WTC11 (cell line): ENCODE results near the gene HTR3B.

ENCODE experiments used
- ATF3 ChIP-seq: sonication (generic); formaldehyde crosslinking; conservative IDR thresholded peaks from 2 replicates; pipeline ENCODE4 v1.8.1; 2022; ENCODE audit warnings: mild to moderate bottlenecking, missing genetic modification reagents
- HMGA2 ChIP-seq: fragments of 250-450 bp; sonication (Bioruptor Pico); IDR thresholded peaks from 2 replicates; pipeline ENCODE4 v1.4.0; 2021; ENCODE audit warnings: mild to moderate bottlenecking, moderate library complexity
- ZNF138 ChIP-seq: sonication (generic); formaldehyde crosslinking; conservative IDR thresholded peaks from 2 replicates; pipeline ENCODE4 v1.8.1; 2022; ENCODE audit warnings: mild to moderate bottlenecking, moderate library complexity, missing genetic modification reagents
- ZNF263 ChIP-seq: sonication (generic); formaldehyde crosslinking; IDR thresholded peaks from 2 replicates; pipeline ENCODE4 v1.8.1; 2022; ENCODE audit warnings: low read depth, mild to moderate bottlenecking, moderate library complexity, missing genetic modification reagents
- TF ChIP-seq, protein P1 (sequence below): fragments of 200-600 bp; IDR thresholded peaks from 2 replicates; pipeline ENCODE4 v1.8.0; 2022; ENCODE audit warnings: antibody characterized with exemption
- TF ChIP-seq, protein P2 (sequence below): sonication (generic); formaldehyde crosslinking; IDR thresholded peaks from 2 replicates; pipeline ENCODE4 v1.8.1; 2023; ENCODE audit warnings: mild to moderate bottlenecking, missing genetic modification reagents, moderate library complexity

GRCh38 chr11:113876798-113877669 is 27.6 kb upstream of the HTR3B start:
- TF ChIP-seq, protein P1, sequence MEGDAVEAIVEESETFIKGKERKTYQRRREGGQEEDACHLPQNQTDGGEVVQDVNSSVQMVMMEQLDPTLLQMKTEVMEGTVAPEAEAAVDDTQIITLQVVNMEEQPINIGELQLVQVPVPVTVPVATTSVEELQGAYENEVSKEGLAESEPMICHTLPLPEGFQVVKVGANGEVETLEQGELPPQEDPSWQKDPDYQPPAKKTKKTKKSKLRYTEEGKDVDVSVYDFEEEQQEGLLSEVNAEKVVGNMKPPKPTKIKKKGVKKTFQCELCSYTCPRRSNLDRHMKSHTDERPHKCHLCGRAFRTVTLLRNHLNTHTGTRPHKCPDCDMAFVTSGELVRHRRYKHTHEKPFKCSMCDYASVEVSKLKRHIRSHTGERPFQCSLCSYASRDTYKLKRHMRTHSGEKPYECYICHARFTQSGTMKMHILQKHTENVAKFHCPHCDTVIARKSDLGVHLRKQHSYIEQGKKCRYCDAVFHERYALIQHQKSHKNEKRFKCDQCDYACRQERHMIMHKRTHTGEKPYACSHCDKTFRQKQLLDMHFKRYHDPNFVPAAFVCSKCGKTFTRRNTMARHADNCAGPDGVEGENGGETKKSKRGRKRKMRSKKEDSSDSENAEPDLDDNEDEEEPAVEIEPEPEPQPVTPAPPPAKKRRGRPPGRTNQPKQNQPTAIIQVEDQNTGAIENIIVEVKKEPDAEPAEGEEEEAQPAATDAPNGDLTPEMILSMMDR: no peak
- TF ChIP-seq, protein P2, sequence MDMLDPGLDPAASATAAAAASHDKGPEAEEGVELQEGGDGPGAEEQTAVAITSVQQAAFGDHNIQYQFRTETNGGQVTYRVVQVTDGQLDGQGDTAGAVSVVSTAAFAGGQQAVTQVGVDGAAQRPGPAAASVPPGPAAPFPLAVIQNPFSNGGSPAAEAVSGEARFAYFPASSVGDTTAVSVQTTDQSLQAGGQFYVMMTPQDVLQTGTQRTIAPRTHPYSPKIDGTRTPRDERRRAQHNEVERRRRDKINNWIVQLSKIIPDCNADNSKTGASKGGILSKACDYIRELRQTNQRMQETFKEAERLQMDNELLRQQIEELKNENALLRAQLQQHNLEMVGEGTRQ: no peak
- TF ChIP-seq HMGA2 (CRISPR knock-in tag) (no peak), ZNF263 (no peak), ATF3 (no peak), ZNF138 (CRISPR knock-in tag) (no peak)
